Measurements from ENCODE around the gene LCN1.
"Not testable (repeated sequence)": the region's sequence is repeated elsewhere in the genome, so short reads cannot be mapped to it uniquely, and the experiment has no call there.

The LCN1 gene

DNA sequence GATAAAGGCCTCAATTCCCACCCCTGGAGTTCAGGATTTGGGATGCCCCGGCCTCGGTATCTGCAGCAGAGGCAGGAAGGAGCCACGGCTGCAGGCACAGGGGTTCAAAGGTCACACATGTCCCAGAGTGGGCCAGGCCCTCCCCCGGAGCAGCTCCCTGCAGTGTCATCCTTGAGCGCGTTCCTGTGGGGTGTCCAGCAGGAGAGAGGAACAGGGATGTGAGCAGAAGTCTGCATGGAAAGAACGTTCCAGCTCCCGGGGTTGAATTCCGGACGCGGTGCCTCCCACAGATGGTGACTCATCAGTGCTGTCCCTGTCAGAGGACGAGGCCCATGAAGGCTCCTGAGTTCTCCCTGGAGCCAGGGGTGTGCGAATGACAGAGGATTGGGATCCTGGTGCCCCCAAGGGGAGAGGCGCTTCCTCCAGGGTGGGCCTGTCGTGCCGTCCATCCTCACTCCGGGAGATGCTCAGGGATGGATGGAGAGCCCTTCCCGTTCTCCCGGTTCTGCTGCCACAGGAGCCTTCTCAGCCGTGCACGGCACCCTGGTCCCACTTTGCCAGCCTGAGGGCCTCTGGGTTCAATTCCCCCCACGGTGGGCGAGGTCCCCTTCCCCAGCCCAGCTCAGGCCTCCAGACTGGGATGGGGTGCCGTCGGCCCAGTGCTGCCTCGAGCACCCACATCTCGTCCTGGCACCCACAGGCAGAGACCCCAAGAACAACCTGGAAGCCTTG lies 3.1 kb downstream of the LCN1 start:
- no peak for DNase-seq

- no peak for DNase-seq
These were observed 4.2 kb downstream of the LCN1 start for GRCh38 chr9:135525241-135526088.

GRCh38 chr9:135526089-135526729 lies 5.0 kb downstream of the LCN1 start:
- no peak for DNase-seq

- no peak for DNase-seq
These were observed 5.7 kb downstream of the LCN1 start for GRCh38 chr9:135526730-135527571.

- not testable (repeated sequence) for DNase-seq
These were observed 7.7 kb downstream of the LCN1 start for GRCh38 chr9:135528842-135529435.

DNA sequence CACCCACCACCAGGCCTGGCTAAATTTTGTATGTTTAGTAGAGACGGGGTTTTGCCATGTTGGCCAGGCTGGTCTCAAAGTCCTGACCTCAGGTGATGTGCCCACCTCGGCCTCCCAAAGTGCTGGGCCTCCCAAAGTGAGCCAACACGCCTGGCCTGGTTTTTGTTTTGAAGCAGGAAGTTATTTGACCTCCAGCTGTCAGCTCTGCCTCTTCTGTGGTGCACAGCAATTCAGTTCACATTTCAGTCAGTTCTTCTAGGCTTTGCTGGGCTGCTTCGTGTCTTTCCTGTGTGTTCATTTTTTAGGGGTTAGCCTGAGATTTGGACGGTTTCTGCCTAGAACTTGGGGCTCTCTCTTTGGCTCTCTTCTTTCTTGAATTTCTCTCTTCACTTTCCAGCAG lies 8.9 kb downstream of the LCN1 start:
- DNase-seq: no peak

DNA sequence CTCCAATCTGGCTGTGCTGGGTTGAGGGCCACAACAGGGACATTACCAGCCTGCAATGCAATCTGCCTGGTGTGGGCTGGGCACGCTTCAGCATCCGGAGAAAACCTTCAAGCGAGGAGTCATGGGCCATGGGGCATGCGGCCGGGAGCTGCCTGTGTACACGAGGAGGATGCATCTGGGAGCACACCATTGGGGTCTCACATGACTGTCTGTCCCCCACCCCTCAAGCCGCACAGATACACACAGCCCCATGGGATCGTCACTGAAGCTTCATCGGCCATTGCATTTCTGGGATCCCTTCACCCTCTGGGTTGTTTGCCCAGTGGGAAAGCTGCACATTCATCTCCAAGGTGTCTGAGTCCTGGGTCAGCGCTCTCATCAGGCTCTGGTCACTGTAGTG lies 9.9 kb downstream of the LCN1 start:
- DNase-seq: no peak

DNA sequence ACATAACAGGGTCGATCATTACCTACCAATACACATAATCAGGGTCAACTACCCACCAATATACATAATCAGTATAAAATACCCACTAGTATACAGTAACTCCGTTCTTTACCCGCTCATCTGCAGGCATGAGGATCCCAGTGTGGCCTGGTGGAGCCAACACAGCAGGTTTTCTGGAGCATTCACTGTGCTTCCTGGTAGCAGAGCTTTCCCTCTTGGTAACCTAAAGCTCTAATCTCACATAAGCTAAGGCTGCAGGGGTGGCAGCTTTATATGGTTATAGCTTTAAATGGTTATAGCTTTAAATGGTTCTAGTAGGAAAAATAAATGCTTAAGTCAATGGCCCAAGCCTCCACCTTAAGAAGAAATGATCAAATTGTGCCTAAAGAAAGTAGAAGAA lies 11.9 kb downstream of the LCN1 start:
- no peak for DNase-seq

DNA sequence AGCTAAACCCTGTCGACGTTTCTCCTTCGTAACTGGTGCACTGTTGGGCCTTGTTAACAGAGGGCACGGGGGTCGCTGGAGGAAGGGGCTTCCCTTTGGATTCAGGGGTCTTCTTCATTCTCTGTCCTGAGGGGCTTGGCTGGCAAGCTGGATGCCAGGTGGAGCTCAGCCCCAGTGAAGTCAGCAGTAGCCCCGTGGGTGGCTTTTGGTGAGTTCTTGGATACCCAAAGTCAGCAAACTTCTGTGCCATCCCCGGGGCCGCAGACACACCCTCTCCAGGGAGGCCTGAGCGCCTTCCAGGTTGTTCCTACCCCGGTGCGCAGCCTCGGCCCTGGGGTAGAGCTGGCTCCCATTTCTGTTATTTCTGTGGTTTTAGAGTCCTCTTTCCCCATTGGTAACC lies 12.4 kb downstream of the LCN1 start:
- no peak for DNase-seq

GRCh38 chr9:135534192-135534711 lies 13.0 kb downstream of the LCN1 start:
- not testable (repeated sequence) for DNase-seq

DNA sequence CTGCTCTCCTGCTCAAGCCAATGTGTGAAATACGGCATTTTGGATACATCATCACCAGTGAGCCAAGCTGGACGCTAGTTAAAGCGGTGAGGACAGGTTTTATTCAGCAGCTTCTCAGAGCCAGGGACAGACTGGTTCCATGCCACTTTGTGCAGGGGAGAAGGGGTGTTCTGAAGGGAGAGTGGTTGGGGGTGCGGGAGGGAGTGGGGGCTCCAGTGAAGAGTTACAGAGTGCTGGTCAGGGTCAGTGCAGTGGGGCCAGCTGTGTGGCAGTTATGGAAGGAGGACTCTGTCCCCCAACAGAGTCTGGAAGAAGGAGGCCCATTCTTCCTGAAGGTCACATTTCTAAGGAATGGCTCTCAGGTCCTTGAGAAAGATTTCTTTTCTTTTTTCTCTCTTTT lies 13.6 kb downstream of the LCN1 start:
- DNase-seq: not testable (repeated sequence)

DNA sequence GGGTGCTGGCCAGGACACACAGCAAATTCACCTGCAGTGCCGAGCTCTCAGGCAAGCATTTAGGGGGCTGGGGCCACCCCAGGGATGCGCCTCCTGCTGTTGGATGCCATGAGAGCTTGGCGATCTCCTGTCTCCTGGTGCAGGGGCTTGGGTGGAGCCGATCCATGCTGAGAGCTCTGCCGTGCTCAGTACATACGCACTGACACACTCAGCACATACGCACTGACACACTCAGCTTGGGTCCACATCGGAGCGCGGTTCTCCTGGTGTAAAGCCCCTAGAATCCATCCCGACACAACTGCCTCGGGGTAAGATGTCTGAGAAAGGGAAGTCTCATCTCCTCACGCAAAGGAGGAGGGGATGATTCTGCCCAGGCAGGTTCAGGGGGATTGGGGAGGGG lies 14.4 kb downstream of the LCN1 start:
- not testable (repeated sequence) for DNase-seq

GRCh38 chr9:135536216-135536615 lies 15.0 kb downstream of the LCN1 start:
- DNase-seq: no peak

DNA sequence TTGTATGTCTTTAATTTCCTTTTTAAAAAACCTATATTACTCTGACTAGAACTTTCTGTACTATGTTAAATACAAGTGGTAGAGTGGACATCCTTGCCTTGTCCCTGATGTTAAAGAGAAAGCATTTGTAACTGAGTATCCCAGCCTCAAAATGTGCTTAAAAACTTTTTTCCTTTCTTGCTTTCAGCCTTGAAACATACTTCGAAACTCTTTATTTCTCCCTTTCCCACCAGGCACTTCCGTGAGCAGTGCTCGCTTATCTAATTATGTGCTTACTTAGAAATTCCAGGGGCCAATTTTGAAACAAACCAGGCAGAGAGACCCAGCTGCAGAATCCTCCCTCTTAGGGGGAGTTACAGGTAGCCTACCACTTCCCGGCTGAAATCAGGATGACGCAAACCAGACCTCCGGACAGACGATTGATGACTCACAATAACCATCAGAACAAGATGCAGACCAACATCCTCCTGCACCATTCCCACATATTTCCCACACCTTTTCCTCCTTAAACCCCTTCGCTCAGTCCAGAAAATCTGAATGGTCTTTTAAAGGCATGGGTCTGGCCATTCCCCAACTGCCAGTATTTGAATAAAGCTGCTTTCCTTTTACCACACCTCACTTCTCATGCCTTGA lies 22.1 kb downstream of the LCN1 start:
- DNase-seq: not testable (repeated sequence)

DNA sequence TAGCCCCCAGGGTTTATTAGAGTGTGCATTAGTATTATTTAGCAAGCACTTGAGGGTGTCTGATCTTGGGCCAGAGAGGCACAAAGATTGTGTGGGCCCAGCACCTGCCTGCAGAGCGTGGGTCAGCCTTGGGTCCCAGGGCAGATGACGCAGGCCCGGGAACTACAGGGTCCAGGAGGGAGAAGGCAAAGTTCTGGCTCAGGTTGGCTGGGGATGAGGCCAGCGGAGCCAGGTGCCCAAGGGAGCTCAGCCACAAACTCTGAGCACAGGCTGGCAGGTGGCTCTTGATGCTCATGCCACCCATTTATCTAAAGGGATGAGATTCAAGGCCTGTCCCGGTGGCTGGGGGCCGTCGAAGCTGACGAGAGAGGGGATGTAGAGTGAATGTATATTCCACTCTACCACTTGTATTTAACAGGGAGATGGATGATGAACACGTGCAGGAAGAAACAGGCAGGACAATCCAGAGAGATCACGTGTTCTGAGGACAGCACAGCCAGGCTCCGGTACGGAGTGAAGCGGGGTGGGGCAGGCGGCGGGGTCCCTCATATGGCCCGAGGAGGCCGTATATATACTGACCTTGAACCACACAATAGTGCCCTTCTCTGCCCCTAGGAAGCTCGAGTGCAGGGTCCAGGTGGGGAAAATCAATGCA lies 23.9 kb downstream of the LCN1 start:
- DNase-seq: no peak

GRCh38 chr9:135545646-135546176 lies 24.5 kb downstream of the LCN1 start, which contains the start of gene OBP2A:
Gene OBP2A, plus strand, starts transcription at chr9:135546126. Its CDS starts 55 bp downstream, at chr9:135546181.
- DNase-seq: not testable (repeated sequence)

DNA sequence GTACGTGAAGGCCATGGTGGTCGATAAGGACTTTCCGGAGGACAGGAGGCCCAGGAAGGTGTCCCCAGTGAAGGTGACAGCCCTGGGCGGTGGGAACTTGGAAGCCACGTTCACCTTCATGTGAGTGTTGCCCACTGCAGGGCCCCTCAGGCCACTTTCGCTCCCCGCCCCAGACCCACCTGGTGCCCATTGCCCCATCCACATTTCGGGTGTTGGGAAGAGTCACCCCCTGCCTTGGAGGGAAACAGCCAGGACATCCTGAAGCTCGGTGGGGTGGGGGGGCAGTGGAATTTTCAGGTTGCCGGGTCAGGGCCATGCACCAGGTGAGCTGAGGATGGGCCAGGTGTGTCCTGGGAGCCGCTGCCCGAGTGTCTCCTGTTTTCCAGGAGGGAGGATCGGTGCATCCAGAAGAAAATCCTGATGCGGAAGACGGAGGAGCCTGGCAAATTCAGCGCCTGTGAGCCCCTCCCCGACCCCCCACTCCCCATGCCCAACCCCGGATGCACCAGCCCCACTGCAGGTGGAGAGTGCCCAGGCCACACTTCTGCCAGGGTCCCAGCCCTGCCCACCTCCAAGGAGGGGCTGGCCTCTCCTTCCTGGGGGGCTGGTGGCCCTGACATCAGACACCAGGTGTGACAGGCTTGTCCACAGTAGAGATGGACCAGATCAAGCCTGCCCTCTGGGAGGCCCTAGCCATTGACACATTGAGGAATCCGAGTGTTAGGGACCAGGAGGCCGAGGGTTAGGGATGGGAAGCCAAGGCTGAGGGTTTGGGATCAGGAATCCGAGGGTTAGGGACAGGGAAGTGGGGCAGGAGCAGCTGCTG lies 25.8 kb downstream of the LCN1 start:
- not testable (repeated sequence) for DNase-seq

- DNase-seq: no peak
These were observed 26.8 kb downstream of the LCN1 start for GRCh38 chr9:135547756-135548736.
